ENCODE results near the gene MYO3B. TPM values are rescaled to one million over a fixed set of nuclear protein-coding genes. Genes with fewer than 3 reads are reported as not detected.

Gene MYO3B
- total RNA-seq, 1 experiment from 2014 or later = 0.63 TPM

GRCh38 chr2:170162271-170162632, 15.7 kb upstream of the MYO3B start:
- no peak overlapping the region for H3K14ac ChIP-seq (ENCODE audit: insufficient read depth, low read length)
- Mint-ChIP-seq H3K4me3 (no peak overlapping the region), H3K4me1 (peaks cover 12 to 19% of the 10 kb centered on the region in 2 experiments), H3K27ac (0 out of 7 replicates have a peak overlapping the region, but pooled peaks of 1 of the 3 experiments have one; percentile 24), H3K27me3 (ENCODE audit: low read depth) (no peaks in the 10 kb centered on the region), H3K36me3 (ENCODE audit: insufficient read depth in 1 of 3, low read depth in 3 of 3) (no peaks in the 10 kb centered on the region; a peak in 2 of 7 replicates), H3K9me3 (no peaks in the 10 kb centered on the region)
- no peaks in the 10 kb centered on the region for H3K9me3 ChIP-seq (ENCODE audit: control insufficient read depth, low read depth, low read length)
- H2AK5ac ChIP-seq (ENCODE audit: insufficient read length, low read length) = no peak overlapping the region
- no CpG with 5 or more reads among the region's 4 CpGs for WGBS (ENCODE audit: extremely low coverage, insufficient read length, low lambda C conversion rate)
- no peak overlapping the region for H2BK12ac ChIP-seq (ENCODE audit: insufficient read length, low read depth, low read length)
- no peak for DNase-seq
- TF ChIP-seq CTCF (conservative IDR thresholded peaks at IDR 0.05) = no peak
- H3K56ac ChIP-seq (ENCODE audit: insufficient read length, low read depth, low read length) = no peak overlapping the region
- H3T11ph ChIP-seq (ENCODE audit: low read length) = no peak overlapping the region
- no peak overlapping the region for H4K5ac ChIP-seq (ENCODE audit: insufficient read length, low read depth, low read length)
- no peak overlapping the region for H2AFZ ChIP-seq (ENCODE audit: low read length)
- no peak overlapping the region for H2BK120ac ChIP-seq (ENCODE audit: low read depth, low read length, poor library complexity, severe bottlenecking)
- no peak overlapping the region for H2BK20ac ChIP-seq (ENCODE audit: low read depth, low read length, poor library complexity, severe bottlenecking)
- no peak overlapping the region for H3K9ac ChIP-seq (ENCODE audit: extremely low read depth, insufficient read length, low read length)
- H3K27ac ChIP-seq (ENCODE audit: insufficient read length, low read depth, low read length) = no peak overlapping the region
- H3K23me2 ChIP-seq (ENCODE audit: insufficient read length, low read depth, low read length, poor library complexity, severe bottlenecking) = no peaks in the 10 kb centered on the region
- H3K18ac ChIP-seq (ENCODE audit: insufficient read length, low read depth, low read length) = no peak overlapping the region
- H3K27me3 ChIP-seq (ENCODE audit: insufficient read depth, low read length) = no peaks in the 10 kb centered on the region
- H4K20me1 ChIP-seq (ENCODE audit: control insufficient read depth, insufficient read depth, insufficient read length) = no peaks in the 10 kb centered on the region
- no peak overlapping the region for H3K23ac ChIP-seq (ENCODE audit: insufficient read length, low read depth, low read length)
- H4K8ac ChIP-seq (replicated peaks; ENCODE audit: insufficient read length, low read depth, low read length) = no peak overlapping the region
- no peak overlapping the region for H2BK5ac ChIP-seq (ENCODE audit: insufficient read length, low read length)
- H3K79me1 ChIP-seq (ENCODE audit: insufficient read depth, low read depth, low read length, poor library complexity, severe bottlenecking) = no peaks in the 10 kb centered on the region
- H3K4me1 ChIP-seq (ENCODE audit: insufficient read depth, low read length) = peaks cover 5% of the 10 kb centered on the region
- H3K4me2 ChIP-seq (ENCODE audit: insufficient read depth, insufficient read length, low read length) = no peak overlapping the region
- H2BK15ac ChIP-seq (ENCODE audit: low read depth, low read length) = no peak overlapping the region
- no peak overlapping the region for H4K91ac ChIP-seq (ENCODE audit: insufficient read length, low read depth, low read length)
- no peaks in the 10 kb centered on the region for H3K79me2 ChIP-seq (ENCODE audit: insufficient read depth, low read length)
- H3K4ac ChIP-seq (ENCODE audit: low read depth, low read length) = no peak overlapping the region

Measured in H9 (cell line).